ENCODE measurements around the gene CD2. TPM values are rescaled to one million over a fixed set of nuclear protein-coding genes. Genes with fewer than 3 reads are reported as not detected.

The CD2 gene
- total RNA-seq, 4 donors from 2014 or later = 0.60 to 5.1 (median 1.5) TPM; not detected in 1

- no peaks in the 10 kb centered on the region for H3K36me3 ChIP-seq
- WGBS, 2 donors = 76 to 89% methylated on average over 2 of the region's 2 CpGs
- H3K4me3 ChIP-seq = no peak overlapping the region
- DNase-seq (ENCODE audit: low spot score in 2 of 2) = no peak
- H3K27ac ChIP-seq = no peak overlapping the region
- H3K27me3 ChIP-seq = no peaks in the 10 kb centered on the region
- peaks cover 0 to under 1% (median 0%) of the 10 kb centered on the region in 4 donors for H3K4me1 ChIP-seq
- TF ChIP-seq POLR2A (IDR thresholded peaks at IDR 0.05) = no peak
- no peak for TF ChIP-seq EP300 (IDR thresholded peaks at IDR 0.05)
- TF ChIP-seq CTCF (IDR thresholded peaks at IDR 0.05) = no peak
- H3K9me3 ChIP-seq = peaks cover 0 to 9% (median 0%) of the 10 kb centered on the region in 4 donors
Observed at GRCh38 chr1:116771997-116772647, 17.9 kb downstream of the CD2 start.

GRCh38 chr1:116772648-116773045, 18.4 kb downstream of the CD2 start:
- no peak for DNase-seq (ENCODE audit: low spot score in 2 of 2)
- Histone ChIP-seq H3K4me3 (no peak overlapping the region), H3K36me3 (no peaks in the 10 kb centered on the region), H3K9me3 (peaks cover 0 to 9% (median 0%) of the 10 kb centered on the region in 4 donors), H3K4me1 (peaks cover 0 to 3% (median 0%) of the 10 kb centered on the region in 4 donors), H3K27ac (no peak overlapping the region), H3K27me3 (no peaks in the 10 kb centered on the region)
- 58 to 77% methylated on average over 1 of the region's 1 CpG for WGBS, 2 donors
- TF ChIP-seq EP300 (IDR thresholded peaks at IDR 0.05) = no peak
- TF ChIP-seq POLR2A (IDR thresholded peaks at IDR 0.05) = no peak

GRCh38 chr1:116775116-116775752, 21.0 kb downstream of the CD2 start:
- TF ChIP-seq CTCF (IDR thresholded peaks at IDR 0.05) = no peak
- H3K27ac ChIP-seq = no peak overlapping the region

GRCh38 chr1:116777831-116778830, 23.9 kb downstream of the CD2 start:
- no peak for DNase-seq (ENCODE audit: low spot score in 2 of 2)
- Histone ChIP-seq H3K27me3 (no peaks in the 10 kb centered on the region), H3K4me1 (peaks cover 0 to 8% (median 0%) of the 10 kb centered on the region in 4 donors), H3K4me3 (no peak overlapping the region), H3K36me3 (no peaks in the 10 kb centered on the region), H3K9me3 (peaks cover 0 to 9% (median 0%) of the 10 kb centered on the region in 4 donors), H3K27ac (no peak overlapping the region)
- TF ChIP-seq POLR2A (IDR thresholded peaks at IDR 0.05) = no peak
- TF ChIP-seq CTCF (IDR thresholded peaks at IDR 0.05) = no peak
- no peak for TF ChIP-seq EP300 (IDR thresholded peaks at IDR 0.05)
- 31 to 35% methylated on average over 3 of the region's 3 CpGs for WGBS, 2 donors

More at GRCh38 chr1:116775116-116775752, 21.0 kb downstream of the CD2 start:
- H3K27me3 ChIP-seq = no peaks in the 10 kb centered on the region
- 88 to 91% methylated on average over 29 of the region's 29 CpGs for WGBS, 2 donors
- peaks cover 0 to 9% (median 0%) of the 10 kb centered on the region in 4 donors for H3K9me3 ChIP-seq
- H3K4me3 ChIP-seq = no peak overlapping the region
- no peak for DNase-seq (ENCODE audit: low spot score in 2 of 2)
- H3K4me1 ChIP-seq = peaks cover 0 to 8% (median 0%) of the 10 kb centered on the region in 4 donors
- no peaks in the 10 kb centered on the region for H3K36me3 ChIP-seq

- Histone ChIP-seq H3K27me3 (no peaks in the 10 kb centered on the region), H3K36me3 (no peaks in the 10 kb centered on the region), H3K4me3 (no peak overlapping the region), H3K27ac (no peak overlapping the region), H3K4me1 (peaks cover 0 to 8% (median 0%) of the 10 kb centered on the region in 4 donors), H3K9me3 (peaks cover 0 to 13% (median 0%) of the 10 kb centered on the region in 4 donors)
- 91 to 98% methylated on average over 6 of the region's 6 CpGs for WGBS, 2 donors
- no peak for TF ChIP-seq EP300 (IDR thresholded peaks at IDR 0.05)
- TF ChIP-seq CTCF (IDR thresholded peaks at IDR 0.05) = no peak
- TF ChIP-seq POLR2A (IDR thresholded peaks at IDR 0.05) = no peak
- DNase-seq (ENCODE audit: low spot score in 2 of 2) = no peak
Observed at GRCh38 chr1:116781034-116781433, 26.8 kb downstream of the CD2 start.

All from tibial nerve (tissue), 4 donors.